GM12865 (cell line): ENCODE results near the gene ZNF816.

Experiments
- DNase-seq: peaks from one replicate; pipeline ENCODE4 v3.0.0; 2010; ENCODE audit warnings: low read depth
- H3K4me3 ChIP-seq: 2 replicates; pipeline ENCODE4 v1.5.1; 2011; ENCODE audit warnings: mild to moderate bottlenecking, low read depth, low read length, control low read depth
- TF ChIP-seq, protein P1 (sequence below): IDR thresholded peaks from 2 replicates; pipeline ENCODE4 v1.5.1; 2011; ENCODE audit warnings: low read length, control low read depth, low read depth, inconsistent platforms; ENCODE audit not compliant: insufficient read depth; ENCODE audit errors: missing control alignments

Gene ZNF816

DNA sequence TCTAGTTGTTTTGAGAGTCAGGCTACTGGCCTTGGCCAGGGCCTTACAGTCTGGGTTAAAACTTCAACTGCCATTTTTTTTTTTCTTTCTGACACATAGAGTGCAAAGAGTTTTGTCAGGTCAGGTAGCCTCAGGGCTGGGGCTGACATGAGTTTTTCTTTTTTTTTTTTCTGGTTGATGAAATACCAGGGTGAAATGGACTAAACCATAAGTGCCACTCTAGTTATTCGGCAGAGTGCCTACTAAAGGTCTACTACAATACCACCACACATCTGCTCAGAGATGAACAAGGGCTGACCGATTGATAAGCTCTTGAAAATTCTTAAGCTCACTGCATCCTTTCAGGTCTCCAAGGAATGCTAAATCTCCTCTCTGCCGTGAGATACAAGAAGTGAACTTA is 60.8 kb downstream of the ZNF816 start:
- no peak for DNase-seq
- H3K4me3 ChIP-seq = no peak overlapping the region
- TF ChIP-seq, protein P1, sequence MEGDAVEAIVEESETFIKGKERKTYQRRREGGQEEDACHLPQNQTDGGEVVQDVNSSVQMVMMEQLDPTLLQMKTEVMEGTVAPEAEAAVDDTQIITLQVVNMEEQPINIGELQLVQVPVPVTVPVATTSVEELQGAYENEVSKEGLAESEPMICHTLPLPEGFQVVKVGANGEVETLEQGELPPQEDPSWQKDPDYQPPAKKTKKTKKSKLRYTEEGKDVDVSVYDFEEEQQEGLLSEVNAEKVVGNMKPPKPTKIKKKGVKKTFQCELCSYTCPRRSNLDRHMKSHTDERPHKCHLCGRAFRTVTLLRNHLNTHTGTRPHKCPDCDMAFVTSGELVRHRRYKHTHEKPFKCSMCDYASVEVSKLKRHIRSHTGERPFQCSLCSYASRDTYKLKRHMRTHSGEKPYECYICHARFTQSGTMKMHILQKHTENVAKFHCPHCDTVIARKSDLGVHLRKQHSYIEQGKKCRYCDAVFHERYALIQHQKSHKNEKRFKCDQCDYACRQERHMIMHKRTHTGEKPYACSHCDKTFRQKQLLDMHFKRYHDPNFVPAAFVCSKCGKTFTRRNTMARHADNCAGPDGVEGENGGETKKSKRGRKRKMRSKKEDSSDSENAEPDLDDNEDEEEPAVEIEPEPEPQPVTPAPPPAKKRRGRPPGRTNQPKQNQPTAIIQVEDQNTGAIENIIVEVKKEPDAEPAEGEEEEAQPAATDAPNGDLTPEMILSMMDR = no peak
